Lung (tissue), 12 donors: ENCODE measurements around the gene SSH3. TPM values are rescaled to one million over a fixed set of nuclear protein-coding genes. Genes with fewer than 3 reads are reported as not detected.
"Not testable (repeated sequence)": the region's sequence is repeated elsewhere in the genome, so short reads cannot be mapped to it uniquely, and the experiment has no call there.

Experiments used
- ATAC-seq: fragments of 200-7000 bp; cut with Tn5 transposase; one replicate; pipeline ENCODE4 v1.9.1; 2020; ENCODE audit warnings: moderate number of reproducible peaks; ENCODE audit not compliant: insufficient read depth, low FRiP score
- DNase-seq, 3 donors: peaks; one replicate each; pipeline ENCODE4 v3.0.0-alpha.2; 2013 to 2017
- H3K27ac ChIP-seq, 2 donors: one replicate each; pipeline ENCODE4 v1.5.1; 2013; ENCODE audit warnings: mild to moderate bottlenecking in 2 of 2, moderate library complexity in 2 of 2, control low read depth in 1 of 2, inconsistent platforms in 1 of 2, low read depth in 1 of 2, low read length in 1 of 2
- H3K27me3 ChIP-seq, 3 donors: one replicate each; pipeline ENCODE4 v1.5.1; 2013; ENCODE audit warnings: low read length in 2 of 3; ENCODE audit not compliant: control insufficient read depth in 3 of 3, insufficient read depth in 3 of 3
- H3K36me3 ChIP-seq, 4 donors: one replicate each; pipeline ENCODE4 v1.5.1; 2013; ENCODE audit warnings: low read length in 4 of 4, mild to moderate bottlenecking in 1 of 4, moderate library complexity in 1 of 4; ENCODE audit not compliant: control insufficient read depth in 4 of 4, insufficient read depth in 4 of 4
- H3K4me1 ChIP-seq, 5 donors: one replicate each; pipeline ENCODE4 v1.5.1; 2013; ENCODE audit warnings: low read length in 5 of 5, mild to moderate bottlenecking in 2 of 5, moderate library complexity in 1 of 5; ENCODE audit not compliant: control insufficient read depth in 5 of 5, insufficient read depth in 5 of 5
- H3K4me3 ChIP-seq: one replicate; pipeline ENCODE4 v1.5.1; 2013; ENCODE audit warnings: mild to moderate bottlenecking, control low read depth, moderate library complexity
- H3K9ac ChIP-seq, 2 donors: one replicate each; pipeline ENCODE4 v1.5.1; 2013; ENCODE audit warnings: low read length in 2 of 2, control low read depth in 1 of 2; ENCODE audit not compliant: insufficient read depth in 1 of 2
- H3K9me3 ChIP-seq, 4 donors: one replicate each; pipeline ENCODE4 v1.5.1; 2013; ENCODE audit warnings: low read length in 3 of 4, mild to moderate bottlenecking in 1 of 4, moderate library complexity in 1 of 4; ENCODE audit not compliant: control insufficient read depth in 4 of 4, insufficient read depth in 3 of 4
- CTCF ChIP-seq: IDR thresholded peaks from 2 replicates; pipeline ENCODE4 v1.5.1; 2012; ENCODE audit warnings: mild to moderate bottlenecking; ENCODE audit errors: control extremely low read depth, extremely low read depth
- WGBS, 2 donors: extraction: QIAGEN DNeasy Blood & Tissue Kit; methylation state at CpG; one replicate each; pipeline ENCODE4 v1.1.7; 2013; 5-methylcytosine and 5-hydroxymethylcytosine counted together
- polyA plus RNA-seq, 2 donors: library from polyadenylated mRNA; stranded (reverse); fragments of 200-250 nt; gene quantifications; one replicate each; pipeline ENCODE4 v1.2.1, GENCODE V29; 2013
- total RNA-seq, 2 donors: library from RNA; depleted of rRNA in 1 of 2; stranded (reverse); fragments of >200 nt in 1 of 2; gene quantifications; one replicate each; pipeline ENCODE4 v1.2.1, GENCODE V29; 2014 to 2021
- donor health status: control.
- donor health status: control.
- donor health status: Bipolar disorder and iron deficiency.
- donor health status: healthy.
- donor health status: DM: yes; HTN: yes; CAD: no.

The SSH3 gene
- total and polyA plus RNA-seq, 4 donors: 19.0 to 42.7 (median 27.2) TPM

- peak overlapping the region; percentile 62 for H3K4me3 ChIP-seq
- 0% methylated on average over 49 to 55 of the region's 55 CpGs for WGBS, 2 donors
- H3K36me3 ChIP-seq: peaks cover 0 to 7% (median 4%) of the 10 kb centered on the region in 4 donors
- TF ChIP-seq CTCF: peak; percentile 91
- peak overlapping the region; percentile 96 to 97 for H3K27ac ChIP-seq
- no peaks in the 10 kb centered on the region for H3K9me3 ChIP-seq
- peak; percentile 90 for ATAC-seq
- H3K27me3 ChIP-seq: no peaks in the 10 kb centered on the region
- DNase-seq: peak; percentile 97 to 99 (median 97)
- H3K4me1 ChIP-seq: peaks cover 0 to 14% (median 0%) of the 10 kb centered on the region in 5 donors
- H3K9ac ChIP-seq: peak overlapping the region; percentile 11 to 70
Observed at GRCh38 chr11:67317205-67317887, 14.0 kb downstream of the SSH3 start.

GRCh38 chr11:67317888-67318555, 14.7 kb downstream of the SSH3 start:
- Histone ChIP-seq H3K9ac (peak overlapping the region in 1 of 2 donors; percentile 26), H3K4me3 (peak overlapping the region; percentile 55), H3K27me3 (no peaks in the 10 kb centered on the region), H3K27ac (peak overlapping the region; percentile 96 to 97), H3K36me3 (peaks cover 0 to 7% (median 4%) of the 10 kb centered on the region in 4 donors), H3K4me1 (peaks cover 0 to 14% (median 0%) of the 10 kb centered on the region in 5 donors), H3K9me3 (no peaks in the 10 kb centered on the region)
- DNase-seq: no peak
- peak; percentile 3 for ATAC-seq
- 1% methylated on average over 41 to 53 of the region's 53 CpGs for WGBS, 2 donors
- no peak for TF ChIP-seq CTCF

- not testable (repeated sequence) for H3K9me3 ChIP-seq, H3K27ac ChIP-seq, ATAC-seq, H3K36me3 ChIP-seq, H3K27me3 ChIP-seq, DNase-seq, H3K4me3 ChIP-seq, H3K9ac ChIP-seq
- 91 to 94% methylated on average over 12 of the region's 12 CpGs for WGBS, 2 donors
- peaks cover 0 to 14% (median 0%) of the 10 kb centered on the region in 5 donors for H3K4me1 ChIP-seq
Observed at GRCh38 chr11:67318876-67319275, 15.5 kb downstream of the SSH3 start.

DNA sequence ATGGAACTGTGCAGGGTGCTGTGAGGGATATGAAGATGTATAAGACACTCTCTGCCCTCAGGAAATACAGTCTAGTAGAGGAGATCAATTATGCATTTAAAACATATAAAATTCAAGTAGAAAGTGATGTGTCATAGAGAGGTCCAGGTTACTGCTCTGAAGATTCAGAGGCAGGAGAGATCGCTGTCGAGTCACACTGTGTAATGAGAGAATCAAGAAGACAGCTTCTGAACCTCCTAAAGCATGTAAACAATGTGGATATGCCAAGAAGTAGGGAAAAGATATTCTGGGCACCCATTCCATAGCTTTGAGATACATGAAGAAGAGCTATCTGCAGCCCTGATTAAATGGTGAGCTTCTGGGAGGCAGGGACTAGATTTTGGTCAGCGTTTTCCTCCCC, 16.7 kb downstream of the SSH3 start:
- H3K4me3 ChIP-seq: no peak overlapping the region
- H3K36me3 ChIP-seq: peaks cover 0 to 7% (median 5%) of the 10 kb centered on the region in 4 donors
- H3K27me3 ChIP-seq: no peaks in the 10 kb centered on the region
- ATAC-seq (no peak), DNase-seq (no peak)
- peaks cover 0 to 14% (median 0%) of the 10 kb centered on the region in 5 donors for H3K4me1 ChIP-seq
- H3K9me3 ChIP-seq: no peaks in the 10 kb centered on the region
- H3K27ac ChIP-seq: no peak overlapping the region
- WGBS, 2 donors: 82 to 87% methylated on average over 3 of the region's 3 CpGs
- H3K9ac ChIP-seq: no peak overlapping the region
- TF ChIP-seq CTCF: no peak
